Medulla oblongata (tissue), 1 donor: ENCODE measurements around the gene FANCI.
"Not testable (repeated sequence)": the region's sequence is repeated elsewhere in the genome, so short reads cannot be mapped to it uniquely, and the experiment has no call there.

Experiments
- DNase-seq: peaks from one replicate; pipeline ENCODE4 v3.0.0-alpha.2; 2015; ENCODE audit errors: extremely low spot score

FANCI gene

GRCh38 chr15:89225588-89225987 lies 18.2 kb upstream of the FANCI start:
- DNase-seq = no peak

GRCh38 chr15:89226359-89227221 lies 17.2 kb upstream of the FANCI start:
- DNase-seq = no peak

GRCh38 chr15:89227425-89227824 lies 16.4 kb upstream of the FANCI start:
- no peak for DNase-seq

GRCh38 chr15:89230277-89230676 lies 13.5 kb upstream of the FANCI start:
- DNase-seq = no peak

GRCh38 chr15:89231832-89232231 lies 11.9 kb upstream of the FANCI start:
- DNase-seq = no peak

- not testable (repeated sequence) for DNase-seq
These were observed 3.6 kb upstream of the FANCI start for GRCh38 chr15:89239883-89240810.

GRCh38 chr15:89243046-89243690 lies 611 bp upstream of the FANCI start:
- no peak for DNase-seq

GRCh38 chr15:89244574-89244903 lies 760 bp downstream of the FANCI start:
- no peak for DNase-seq

- no peak for DNase-seq
These were observed 3.7 kb downstream of the FANCI start for GRCh38 chr15:89247446-89247845.

- DNase-seq = no peak
These were observed 4.8 kb downstream of the FANCI start for GRCh38 chr15:89248584-89248983.

GRCh38 chr15:89250142-89250541 lies 6.4 kb downstream of the FANCI start:
- not testable (repeated sequence) for DNase-seq

- DNase-seq = not testable (repeated sequence)
These were observed 33.5 kb downstream of the FANCI start for GRCh38 chr15:89277281-89277680.

- DNase-seq = no peak
These were observed 34.5 kb downstream of the FANCI start for GRCh38 chr15:89278307-89278706.

GRCh38 chr15:89282631-89283030 lies 38.9 kb downstream of the FANCI start:
- DNase-seq = no peak

- DNase-seq = no peak
These were observed 39.4 kb downstream of the FANCI start for GRCh38 chr15:89283201-89283600.

GRCh38 chr15:89291934-89292438 lies 48.2 kb downstream of the FANCI start:
- DNase-seq = no peak

GRCh38 chr15:89293012-89293411 lies 49.2 kb downstream of the FANCI start:
- no peak for DNase-seq

- peak; percentile 62 for DNase-seq
These were observed 56.1 kb downstream of the FANCI start for GRCh38 chr15:89299896-89300295.

- no peak for DNase-seq
These were observed 57.7 kb downstream of the FANCI start for GRCh38 chr15:89301304-89302089.

GRCh38 chr15:89303986-89304385 lies 60.2 kb downstream of the FANCI start:
- no peak for DNase-seq

- no peak for DNase-seq
These were observed 61.6 kb downstream of the FANCI start for GRCh38 chr15:89305395-89305794.
